GM12878 (cell line): ENCODE data around the gene KBTBD4. TPM values are rescaled to one million over a fixed set of nuclear protein-coding genes. Genes with fewer than 3 reads are reported as not detected.
A peak's percentile ranks its signal among the peaks of the same experiment; 100 is the strongest.

Experiments
- ATAC-seq: fragments of 200-7000 bp; cut with Tn5 transposase; 3 replicates; pipeline ENCODE4 v1.9.1; 2020; ENCODE audit warnings: mild to moderate bottlenecking, moderate library complexity
- BruUV-seq: library from RNA; stranded (reverse); fragments of 400-500 nt; replicated peaks from 2 replicates; lab custom pipeline; 2021; lab: Mats Ljungman, UMichigan
- CTCF ChIA-PET: fragments of 300-600 bp; sonication (Branson Sonifier 250); formaldehyde crosslinking; extraction: SDS; loops from one replicate; lab custom pipeline; 2021; ENCODE audit warnings: inconsistent platforms; lab: Yijun Ruan, JAX
- POLR2A ChIA-PET: fragments of 350-600 bp; formaldehyde crosslinking; extraction: SDS; loops from one replicate; lab custom pipeline; 2021; ENCODE audit warnings: inconsistent platforms; lab: Charles Lee
- RAD21 ChIA-PET: fragments of 300-600 bp; sonication (Branson Sonifier 250); formaldehyde crosslinking; loops from one replicate; lab custom pipeline; 2023; ENCODE audit warnings: antibody characterized with exemption; ENCODE audit not compliant: unreplicated experiment; lab: Charles Lee
- SMC1A ChIA-PET: fragments of 300-600 bp; sonication (Branson Sonifier 250); formaldehyde crosslinking; loops from one replicate; lab custom pipeline; 2023; ENCODE audit not compliant: unreplicated experiment, uncharacterized antibody; lab: Charles Lee
- DNase-seq: peaks from one replicate; pipeline ENCODE4 v3.0.0-alpha.2; 2011; ENCODE audit warnings: low read depth, low spot score
- FAIRE-seq: peaks from 3 replicates; lab custom pipeline; 2011; peaks lifted over from hg19 to GRCh38; lab: Jason Lieb, UNC
- H2AFZ ChIP-seq: 2 replicates; pipeline ENCODE4 v1.6.0; 2011; ENCODE audit warnings: low read depth, low read length, control low read depth; ENCODE audit not compliant: control insufficient read depth
- H3K27ac ChIP-seq: 2 replicates; pipeline ENCODE4 v1.5.1; 2011; ENCODE audit warnings: control low read depth; ENCODE audit not compliant: control insufficient read depth, insufficient read depth
- H3K27me3 ChIP-seq, 2 experiments: replicated peaks in 1 of 2; 2 replicates each; pipeline versions ENCODE4 v1.6.0 to v1.6.1; 2011; ENCODE audit warnings: low read length in 1 of 2; ENCODE audit not compliant: control insufficient read depth in 2 of 2, insufficient read depth in 2 of 2
- H3K36me3 ChIP-seq, 2 experiments: 2 replicates each; pipeline ENCODE4 v1.5.1; 2011; ENCODE audit warnings: low read length in 1 of 2; ENCODE audit not compliant: control insufficient read depth in 2 of 2, insufficient read depth in 2 of 2
- H3K4me1 ChIP-seq: 2 replicates; pipeline ENCODE4 v1.6.1; 2011; ENCODE audit warnings: mild to moderate bottlenecking, low read length, moderate library complexity, mixed read lengths; ENCODE audit not compliant: control insufficient read depth, insufficient read depth
- H3K4me2 ChIP-seq: 2 replicates; pipeline ENCODE4 v1.6.0; 2011; ENCODE audit warnings: control low read depth; ENCODE audit not compliant: control insufficient read depth, insufficient read depth
- H3K4me3 ChIP-seq: fragments of 200-600 bp; sonication (generic); 2 replicates; pipeline ENCODE4 v1.5.1; 2016
- H3K79me2 ChIP-seq: 2 replicates; pipeline ENCODE4 v1.6.0; 2011; ENCODE audit warnings: low read length; ENCODE audit not compliant: control insufficient read depth, insufficient read depth
- H3K9ac ChIP-seq: 2 replicates; pipeline ENCODE4 v1.8.0; 2011; ENCODE audit warnings: low read length, control low read depth, mixed read lengths; ENCODE audit not compliant: control insufficient read depth, insufficient read depth
- H3K9me3 ChIP-seq: replicated peaks from 3 replicates; pipeline ENCODE4 v1.5.1; 2011; ENCODE audit warnings: mild to moderate bottlenecking, low read length; ENCODE audit not compliant: control insufficient read depth, insufficient read depth
- H4K20me1 ChIP-seq: 2 replicates; pipeline ENCODE4 v1.6.0; 2011; ENCODE audit not compliant: control insufficient read depth, insufficient read depth
- ATF2 ChIP-seq: IDR thresholded peaks from 2 replicates; pipeline ENCODE4 v1.6.1; 2012; ENCODE audit warnings: low read length, inconsistent platforms
- DPF2 ChIP-seq: fragments of 450-650 bp; IDR thresholded peaks from 2 replicates; pipeline ENCODE4 v1.6.1; 2017; ENCODE audit warnings: mild to moderate bottlenecking
- IKZF1 ChIP-seq: fragments of 450-650 bp; conservative IDR thresholded peaks from 2 replicates; pipeline ENCODE4 v1.6.1; 2017; ENCODE audit warnings: antibody characterized with exemption, mild to moderate bottlenecking
- NFIC ChIP-seq: IDR thresholded peaks from 2 replicates; pipeline ENCODE4 v1.6.1; 2012; ENCODE audit warnings: low read depth, mild to moderate bottlenecking, inconsistent platforms, low read length, moderate library complexity
- PML ChIP-seq: IDR thresholded peaks from 2 replicates; pipeline ENCODE4 v1.6.1; 2012; ENCODE audit warnings: low read length, inconsistent platforms
- POLR2A ChIP-seq: IDR thresholded peaks from 2 replicates; pipeline ENCODE4 v1.6.1; 2011; ENCODE audit warnings: low read depth, mild to moderate bottlenecking, low read length
- POU2F2 ChIP-seq: IDR thresholded peaks from 3 replicates; pipeline ENCODE4 v1.6.1; 2011; ENCODE audit warnings: low read depth, mild to moderate bottlenecking, low read length, borderline replicate concordance
- ZNF24 ChIP-seq: fragments of 450-650 bp; IDR thresholded peaks from 2 replicates; pipeline ENCODE4 v1.6.1; 2017; ENCODE audit warnings: antibody characterized with exemption, mild to moderate bottlenecking
- ZSCAN29 ChIP-seq: fragments of 450-650 bp; IDR thresholded peaks from 2 replicates; pipeline ENCODE4 v1.6.1; 2017; ENCODE audit warnings: mild to moderate bottlenecking, moderate library complexity
- WGBS: methylation state at CpG from one replicate; pipeline ENCODE4 v1.1.6; 2016; ENCODE audit warnings: low lambda C conversion rate; ENCODE audit not compliant: insufficient replicate concordance, insufficient coverage; ENCODE audit errors: missing lambda C conversion rate; 5-methylcytosine and 5-hydroxymethylcytosine counted together
- in situ Hi-C: fragments of 300-500 bp; cut with MboI; formaldehyde crosslinking; loops from 9 replicates; pipeline ENCODE4 v1.14.3; 2018; ENCODE audit warnings: mixed read lengths
- intact Hi-C: fragments of 100-400 bp; cut with micrococcal nuclease; formaldehyde crosslinking; loops from one replicate; pipeline ENCODE4 v1.14.2; 2022; ENCODE audit not compliant: unreplicated experiment
- polyA plus RNA-seq, 11 experiments: library from polyadenylated mRNA; depleted of rRNA in 4 of 11; unstranded in 6 of 11; stranded (reverse) in 5 of 11; fragments of >200 nt; fragmentation: Nextera tagmentation in 4 of 11; fragmentation: Illumina TruSeq in 1 of 11; extraction: Ambion mirVana in 4 of 11; extraction: Trizol in 1 of 11; gene quantifications; 1 replicate in 1 of 11; 2 replicates in 10 of 11; pipeline versions ENCODE4 v1.2.1 to v1.2.3, GENCODE V29; 2011 to 2016; ENCODE audit warnings: inconsistent platforms in 2 of 11, missing spikeins in 2 of 11, low read depth in 1 of 11
- total RNA-seq, 4 experiments: library from RNA; depleted of rRNA in 3 of 4; stranded (reverse); fragments of >200 nt in 3 of 4; fragmentation: Illumina TruSeq in 1 of 4; extraction: Trizol in 1 of 4; gene quantifications; 2 replicates each; pipeline versions ENCODE4 v1.2.1 to v1.2.3, GENCODE V29; 2013 to 2021
- TF ChIP-seq, protein P1 (sequence below): IDR thresholded peaks from 2 replicates; pipeline ENCODE4 v1.6.1; 2012; ENCODE audit warnings: low read depth, low read length, improper control_type of control experiment
- TF ChIP-seq, protein P2 (sequence below): IDR thresholded peaks from 2 replicates; pipeline ENCODE4 v1.6.1; 2012; ENCODE audit warnings: low read depth, low read length, improper control_type of control experiment

The KBTBD4 gene
- total and polyA plus RNA-seq, 10 of the 15 experiments (the other 5 are each of a cell fraction or from before 2014, with no cell fraction given): 18.4 to 46.4 (median 25.7) TPM

DNA sequence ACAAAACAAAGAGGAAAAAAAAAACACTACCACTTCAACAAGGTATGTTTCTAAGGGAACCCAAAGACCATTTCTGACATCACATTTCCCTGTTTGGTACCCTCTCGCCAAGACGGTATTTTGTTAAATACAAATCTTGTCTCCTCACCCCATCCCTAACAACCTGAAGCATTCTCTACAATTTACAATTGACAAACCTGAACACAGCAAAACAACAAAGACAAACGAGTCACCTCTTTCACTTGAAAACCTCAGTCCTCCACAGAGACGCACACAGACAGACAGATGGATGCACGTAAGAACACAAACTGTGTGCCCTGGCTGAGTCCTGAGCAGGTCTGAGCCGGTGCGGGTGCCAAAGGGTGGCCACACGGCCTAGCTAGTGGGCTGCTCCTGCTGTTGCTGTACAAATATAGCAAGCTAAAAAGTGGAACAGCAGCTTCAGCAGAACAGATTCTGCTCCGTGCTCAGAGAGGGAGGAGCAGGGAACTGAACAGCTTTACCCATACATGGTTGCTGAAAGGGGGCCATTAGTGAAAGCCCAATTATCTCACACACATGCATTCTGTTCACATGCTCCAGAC, 54.4 kb downstream of the KBTBD4 start:
- no TSS peak for BruUV-seq
- Histone ChIP-seq H3K4me1 (peaks cover 42% of the 10 kb centered on the region), H3K9ac (peak overlapping the region; percentile 7; the same call in 1 of the 2 replicates), H3K27me3 (no peaks in the 10 kb centered on the region), H3K9me3 (no peaks in the 10 kb centered on the region), H3K4me2 (peak overlapping the region; percentile 60), H3K79me2 (peaks cover 92% of the 10 kb centered on the region), H4K20me1 (no peaks in the 10 kb centered on the region; the same call in 1 of the 2 replicates), H3K36me3 (peaks cover 2 to 4% of the 10 kb centered on the region in 2 experiments; a peak in 3 of 4 replicates), H3K4me3 (peak overlapping the region; percentile 29; the same call in 1 of the 2 replicates), H3K27ac (peak overlapping the region; percentile 37), H2AFZ (no peak overlapping the region)
- TF ChIP-seq POLR2A: 0 out of 2 replicates have a peak, but pooled peaks have one; percentile 44
- no peak for TF ChIP-seq ZNF24
- in situ Hi-C loops (no loop called here), intact Hi-C loops (no loop called here)
- ChIA-PET POLR2A (interaction anchor here (0.8 to 4.7 kb wide), 5 partner anchors 11 to 324 kb away, joined by 3 to 46 read pairs (median 9); partner anchors contain the start of genes CELF1 and NUP160), RAD21 (interaction anchor here (0.8 to 2.4 kb wide), 8 partner anchors 8 to 25 kb away, joined by 3 to 13 read pairs (median 4); no protein-coding TSS in a partner anchor), CTCF (interaction anchor here (0.6 to 2.6 kb wide), 5 partner anchors 11 to 28 kb away, joined by 3 to 6 read pairs (median 3); no protein-coding TSS in a partner anchor), SMC1A (interaction anchor here (0.8 to 5.9 kb wide), 9 partner anchors 8 to 28 kb away, joined by 3 to 66 read pairs (median 4); no protein-coding TSS in a partner anchor)
- 49% methylated on average over 9 of the region's 9 CpGs for WGBS
- ATAC-seq: peak; percentile 65
- no peak for DNase-seq
- FAIRE-seq: no peak

GRCh38 chr11:47523490-47524225, 55.1 kb downstream of the KBTBD4 start:
- Histone ChIP-seq H3K9me3 (no peaks in the 10 kb centered on the region), H3K9ac (peak overlapping the region; percentile 7; the same call in 1 of the 2 replicates), H3K36me3 (peaks cover 2 to 4% of the 10 kb centered on the region in 2 experiments; a peak in 3 of 4 replicates), H3K4me3 (peak overlapping the region; percentile 29; the same call in 1 of the 2 replicates), H2AFZ (no peak overlapping the region), H3K27me3 (no peaks in the 10 kb centered on the region), H3K79me2 (peaks cover 94% of the 10 kb centered on the region), H3K27ac (peak overlapping the region; percentile 37), H3K4me2 (peak overlapping the region; percentile 60), H3K4me1 (peaks cover 47% of the 10 kb centered on the region), H4K20me1 (no peaks in the 10 kb centered on the region; the same call in 1 of the 2 replicates)
- intact Hi-C loops (no loop called here), in situ Hi-C loops (no loop called here)
- no TSS peak for BruUV-seq
- ChIA-PET RAD21 (interaction anchor here (0.6 to 2.4 kb wide), 7 partner anchors 8 to 37 kb away, joined by 3 to 13 read pairs (median 4); no protein-coding TSS in a partner anchor), POLR2A (interaction anchor here (0.7 to 4.7 kb wide), 5 partner anchors 12 to 43 kb away, joined by 3 to 46 read pairs (median 9); partner anchors contain the start of gene CELF1), CTCF (interaction anchor here (0.6 to 2.6 kb wide), 4 partner anchors 10 to 26 kb away, joined by 3 to 6 read pairs (median 4); no protein-coding TSS in a partner anchor), SMC1A (interaction anchor here (0.7 to 5.9 kb wide), 10 partner anchors 8 to 50 kb away, joined by 3 to 66 read pairs (median 4); no protein-coding TSS in a partner anchor)
- FAIRE-seq (peak; percentile 79), ATAC-seq (peak; percentile 85), DNase-seq (no peak)
- 6% methylated on average over 3 of the region's 3 CpGs for WGBS
- no peak for TF ChIP-seq DPF2
- TF ChIP-seq, protein P1, sequence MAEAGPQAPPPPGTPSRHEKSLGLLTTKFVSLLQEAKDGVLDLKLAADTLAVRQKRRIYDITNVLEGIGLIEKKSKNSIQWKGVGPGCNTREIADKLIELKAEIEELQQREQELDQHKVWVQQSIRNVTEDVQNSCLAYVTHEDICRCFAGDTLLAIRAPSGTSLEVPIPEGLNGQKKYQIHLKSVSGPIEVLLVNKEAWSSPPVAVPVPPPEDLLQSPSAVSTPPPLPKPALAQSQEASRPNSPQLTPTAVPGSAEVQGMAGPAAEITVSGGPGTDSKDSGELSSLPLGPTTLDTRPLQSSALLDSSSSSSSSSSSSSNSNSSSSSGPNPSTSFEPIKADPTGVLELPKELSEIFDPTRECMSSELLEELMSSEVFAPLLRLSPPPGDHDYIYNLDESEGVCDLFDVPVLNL: no peak
- 0 out of 2 replicates have a peak, but pooled peaks have one; percentile 33 for TF ChIP-seq ATF2
- TF ChIP-seq PML: no peak
- TF ChIP-seq, protein P2, sequence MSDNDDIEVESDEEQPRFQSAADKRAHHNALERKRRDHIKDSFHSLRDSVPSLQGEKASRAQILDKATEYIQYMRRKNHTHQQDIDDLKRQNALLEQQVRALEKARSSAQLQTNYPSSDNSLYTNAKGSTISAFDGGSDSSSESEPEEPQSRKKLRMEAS: no peak
- TF ChIP-seq IKZF1: no peak
- TF ChIP-seq POU2F2: 0 out of 3 replicates have a peak, but pooled peaks have one; percentile 5
- TF ChIP-seq ZSCAN29: no peak
- TF ChIP-seq NFIC: peak; percentile 34; the same call in 1 of the 2 replicates
